CD4-positive, alpha-beta T cell (primary cell): ENCODE data around the gene OSBPL10. TPM values are rescaled to one million over a fixed set of nuclear protein-coding genes. Genes with fewer than 3 reads are reported as not detected.

ENCODE experiments used
- ATAC-seq: fragments of 200-7000 bp; cut with Tn5 transposase; one replicate; pipeline ENCODE4 v1.10.0; 2022; ENCODE audit warnings: mild to moderate bottlenecking; ENCODE audit not compliant: poor library complexity
- CTCF ChIA-PET: fragments of 350-600 bp; sonication (Branson Sonifier 250); formaldehyde crosslinking; loops from one replicate; lab custom pipeline; 2021; ENCODE audit warnings: antibody characterized with exemption, inconsistent platforms; lab: Charles Lee
- POLR2A ChIA-PET: fragments of 350-600 bp; sonication (Branson Sonifier 250); formaldehyde crosslinking; loops from one replicate; lab custom pipeline; 2021; ENCODE audit warnings: antibody characterized with exemption, inconsistent platforms; lab: Charles Lee
- DNase-seq, 14 experiments: peaks; one replicate each; pipeline ENCODE4 v3.0.0-alpha.2; 2013 to 2020; ENCODE audit warnings: mixed read lengths in 2 of 14
- H3K27ac ChIP-seq, 2 donors: one replicate each; pipeline versions ENCODE4 v1.5.1 to v1.7.0; 2013; ENCODE audit warnings: low read length in 2 of 2, low read depth in 1 of 2, mild to moderate bottlenecking in 1 of 2
- H3K27me3 ChIP-seq, 2 experiments: 1 replicate in 1 of 2; 2 replicates in 1 of 2; pipeline versions ENCODE4 v1.6.1 to v1.7.0; 2013; ENCODE audit warnings: low read length in 2 of 2, control low read depth in 1 of 2, mild to moderate bottlenecking in 1 of 2, moderate library complexity in 1 of 2; ENCODE audit not compliant: insufficient read depth in 2 of 2, control insufficient read depth in 1 of 2
- H3K36me3 ChIP-seq: one replicate; pipeline ENCODE4 v1.6.1; 2013; ENCODE audit warnings: low read length, control low read depth; ENCODE audit not compliant: insufficient read depth
- H3K4me1 ChIP-seq: one replicate; pipeline ENCODE4 v1.6.1; 2013; ENCODE audit warnings: low read length, control low read depth; ENCODE audit not compliant: insufficient read depth
- H3K4me3 ChIP-seq: one replicate; pipeline ENCODE4 v1.5.1; 2013; ENCODE audit warnings: mild to moderate bottlenecking, low read length, moderate library complexity
- H3K9me3 ChIP-seq, 2 experiments: 1 replicate in 1 of 2; 2 replicates in 1 of 2; pipeline versions ENCODE4 v1.6.1 to v1.7.0; 2013; ENCODE audit warnings: low read length in 2 of 2, mild to moderate bottlenecking in 2 of 2, control low read depth in 1 of 2, moderate library complexity in 1 of 2; ENCODE audit not compliant: control insufficient read depth in 1 of 2, insufficient read depth in 1 of 2
- H3K27ac Mint-ChIP-seq: one replicate; pipeline ENCODE4 v1.8.0; 2020; ENCODE audit warnings: mixed read lengths
- H3K27me3 Mint-ChIP-seq: one replicate; pipeline ENCODE4 v1.8.0; 2021; ENCODE audit warnings: mixed read lengths
- H3K36me3 Mint-ChIP-seq: one replicate; pipeline ENCODE4 v1.8.0; 2021; ENCODE audit warnings: low read depth, mixed read lengths
- H3K4me1 Mint-ChIP-seq: one replicate; pipeline ENCODE4 v1.8.0; 2021; ENCODE audit warnings: low read depth, mixed read lengths
- H3K4me3 Mint-ChIP-seq: one replicate; pipeline ENCODE4 v1.8.0; 2020; ENCODE audit warnings: mild to moderate bottlenecking, mixed read lengths
- H3K9me3 Mint-ChIP-seq: one replicate; pipeline ENCODE4 v1.8.0; 2020; ENCODE audit warnings: mixed read lengths
- CTCF ChIP-seq: fragments of 200-600 bp; IDR thresholded peaks from one replicate; pipeline ENCODE4 v1.8.0; 2022; ENCODE audit warnings: antibody characterized with exemption, mild to moderate bottlenecking
- intact Hi-C, 2 experiments: fragments of 100-400 bp; cut with DNase I in 1 of 2; cut with micrococcal nuclease in 1 of 2; formaldehyde crosslinking; loops; one replicate each; pipeline versions ENCODE4 v1.15.1 to v1.9.0; 2023 to 2025; cut with DNase I, micrococcal nuclease
- total RNA-seq, 174 experiments: library from RNA in 2 of 174; stranded (reverse) in 2 of 174; gene quantifications; one replicate each; pipeline ENCODE4 v1.2.3 and lab custom pipeline; 2021 to 2026

The OSBPL10 gene
- total RNA-seq, 2 experiments from 2014 or later, result not detected

- ChIA-PET POLR2A (no interaction called here), CTCF (no interaction called here)
- Mint-ChIP-seq H3K27ac (no peak overlapping the region), H3K27me3 (no peaks in the 10 kb centered on the region), H3K9me3 (no peaks in the 10 kb centered on the region), H3K36me3 (no peaks in the 10 kb centered on the region), H3K4me3 (no peak overlapping the region), H3K4me1 (no peaks in the 10 kb centered on the region)
- Histone ChIP-seq H3K27me3 (peaks cover 0 to 3% of the 10 kb centered on the region in 2 experiments), H3K4me3 (no peak overlapping the region), H3K27ac (no peak overlapping the region), H3K9me3 (no peaks in the 10 kb centered on the region), H3K36me3 (no peaks in the 10 kb centered on the region), H3K4me1 (peaks cover 2% of the 10 kb centered on the region)
- no peak for TF ChIP-seq CTCF
- intact Hi-C loops, result no loop called here
- DNase-seq, result no peak
- ATAC-seq, result no peak
These were observed 96.8 kb downstream of the OSBPL10 start for GRCh38 chr3:31884251-31884650.

GRCh38 chr3:31882895-31883294 lies 98.2 kb downstream of the OSBPL10 start:
- Histone ChIP-seq H3K4me1 (peaks cover 2% of the 10 kb centered on the region), H3K27ac (no peak overlapping the region), H3K9me3 (no peaks in the 10 kb centered on the region), H3K4me3 (no peak overlapping the region), H3K36me3 (no peaks in the 10 kb centered on the region), H3K27me3 (peaks cover 0 to 3% of the 10 kb centered on the region in 2 experiments)
- no peak for TF ChIP-seq CTCF
- DNase-seq (no peak), ATAC-seq (no peak)
- Mint-ChIP-seq H3K27me3 (no peaks in the 10 kb centered on the region), H3K4me3 (no peak overlapping the region), H3K36me3 (no peaks in the 10 kb centered on the region), H3K27ac (no peak overlapping the region), H3K4me1 (no peaks in the 10 kb centered on the region), H3K9me3 (no peaks in the 10 kb centered on the region)
- CTCF ChIA-PET, result no interaction called here
- POLR2A ChIA-PET, result interaction anchor here (0.7 kb wide), 1 partner anchor 947 kb away, joined by 4 read pairs; no protein-coding TSS in a partner anchor
- intact Hi-C loops, result no loop called here

DNA sequence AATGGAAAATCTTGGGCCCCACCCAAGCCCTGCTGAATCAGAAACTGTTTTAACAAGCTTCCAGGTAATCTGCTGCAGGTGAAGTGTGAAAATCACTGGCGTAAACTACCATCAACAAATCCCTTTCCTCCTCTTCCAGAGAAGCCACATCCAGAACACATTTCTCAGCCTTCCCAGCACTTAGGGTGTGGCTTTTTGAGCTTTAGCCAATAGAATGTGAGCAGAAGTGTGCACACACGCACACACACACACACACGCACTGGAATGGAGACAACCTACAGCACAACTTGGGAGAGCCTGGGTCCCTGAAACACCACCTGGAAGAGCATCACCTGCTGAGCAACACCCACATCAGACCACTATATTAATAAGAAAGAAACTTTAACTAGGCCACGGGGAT lies 98.6 kb downstream of the OSBPL10 start:
- ATAC-seq, result no peak
- no peaks in the 10 kb centered on the region for H3K36me3 ChIP-seq
- DNase-seq, result no peak
- intact Hi-C loops, result no loop called here
- Mint-ChIP-seq H3K4me1 (no peaks in the 10 kb centered on the region), H3K36me3 (no peaks in the 10 kb centered on the region), H3K9me3 (no peaks in the 10 kb centered on the region), H3K27me3 (no peaks in the 10 kb centered on the region), H3K27ac (no peak overlapping the region), H3K4me3 (no peak overlapping the region)
- ChIA-PET CTCF (no interaction called here), POLR2A (interaction anchor here (0.7 kb wide), 1 partner anchor 947 kb away, joined by 4 read pairs; no protein-coding TSS in a partner anchor)
- TF ChIP-seq CTCF, result no peak
- peaks cover 0 to 3% of the 10 kb centered on the region in 2 experiments for H3K27me3 ChIP-seq
- no peaks in the 10 kb centered on the region for H3K9me3 ChIP-seq
- no peak overlapping the region for H3K4me3 ChIP-seq
- no peak overlapping the region for H3K27ac ChIP-seq
- peaks cover 2% of the 10 kb centered on the region for H3K4me1 ChIP-seq
